BLaER1 treated with 17β-estradiol and CSF1 and Interleukin-3, amounts not matched to agents 10 nM and 100 nM (cell line): ENCODE measurements around the gene LYPLAL1.

Experiments
- H3K27ac ChIP-seq, 11 experiments: shearing (Covaris generic); formaldehyde crosslinking; 2 replicates each; pipeline ENCODE4 v1.8.1; 2022
- H3K27me3 ChIP-seq, 11 experiments: shearing (Covaris generic); formaldehyde crosslinking; 2 replicates each; pipeline ENCODE4 v1.8.1; 2022
- H3K36me3 ChIP-seq, 11 experiments: shearing (Covaris generic); formaldehyde crosslinking; 2 replicates each; pipeline ENCODE4 v1.8.1; 2022
- H3K4me1 ChIP-seq, 10 experiments: shearing (Covaris generic); formaldehyde crosslinking; 2 replicates each; pipeline ENCODE4 v1.8.1; 2022
- H3K4me2 ChIP-seq, 11 experiments: shearing (Covaris generic); formaldehyde crosslinking; 2 replicates each; pipeline ENCODE4 v1.8.1; 2022
- H3K4me3 ChIP-seq, 10 experiments: shearing (Covaris generic); formaldehyde crosslinking; 2 replicates each; pipeline ENCODE4 v1.8.1; 2022
- H3K9ac ChIP-seq, 11 experiments: shearing (Covaris generic); formaldehyde crosslinking; 2 replicates each; pipeline ENCODE4 v1.8.1; 2022
- H3K9me3 ChIP-seq, 11 experiments: shearing (Covaris generic); formaldehyde crosslinking; replicated peaks in 1 of 11; 2 replicates each; pipeline ENCODE4 v1.8.1; 2022
- H4K20me1 ChIP-seq, 11 experiments: shearing (Covaris generic); formaldehyde crosslinking; 2 replicates each; pipeline ENCODE4 v1.8.1; 2022
- Cebpa-rat ChIP-seq, 11 experiments: shearing (Covaris generic); IDR thresholded peaks; 2 replicates each; pipeline ENCODE4 v1.8.1; 2022

Gene LYPLAL1

DNA sequence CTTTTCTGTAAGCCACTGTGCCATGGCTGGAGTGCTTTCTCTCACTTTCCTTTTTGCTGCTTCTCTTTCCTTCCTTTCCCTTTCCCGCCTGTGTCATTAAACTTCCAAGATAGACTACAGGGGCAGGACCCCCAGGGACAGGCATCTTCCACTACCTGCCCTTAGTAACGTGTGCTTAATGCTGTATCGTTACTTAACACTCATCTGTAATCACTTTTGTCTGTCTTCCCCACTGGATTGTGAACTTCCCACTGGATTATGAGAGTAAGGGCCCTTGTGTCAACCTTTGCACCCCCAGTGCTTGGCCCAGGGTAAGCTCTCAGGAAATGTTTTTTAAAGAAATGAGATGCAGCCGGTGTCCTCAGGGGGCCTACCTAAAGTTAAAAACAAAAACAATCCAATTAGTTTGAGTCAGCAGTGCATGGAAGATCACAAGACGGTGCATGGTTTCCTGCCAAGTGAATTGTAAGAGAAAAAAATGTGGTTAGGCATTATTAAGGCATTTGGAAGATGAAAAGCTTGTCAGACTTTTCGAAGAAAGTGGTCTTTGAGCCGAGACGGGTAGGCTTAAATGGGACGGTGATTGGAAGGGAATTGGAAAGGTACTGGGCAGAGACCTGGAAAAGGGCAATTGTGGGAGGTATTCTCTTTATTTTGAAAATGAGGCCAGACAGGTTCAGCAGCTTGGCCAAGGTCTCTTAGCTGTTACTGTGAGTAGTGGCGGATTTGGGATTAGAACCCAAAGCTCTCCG is 958 bp downstream of the LYPLAL1 start:
- Histone ChIP-seq H3K27ac (peak overlapping the region; percentile 82 to 96 (median 91)), H3K4me2 (peak overlapping the region; percentile 68 to 97 (median 89)), H3K36me3 (peaks cover under 1 to 17% (median 6%) of the 10 kb centered on the region in 11 experiments; a peak in 13 of 22 replicates), H4K20me1 (peaks cover 0 to 15% (median 0%) of the 10 kb centered on the region in 11 experiments; a peak in 2 of 22 replicates), H3K9ac (peak overlapping the region; percentile 85 to 94 (median 89)), H3K4me1 (peaks cover 15 to 41% (median 25%) of the 10 kb centered on the region in 10 experiments), H3K9me3 (no peaks in the 10 kb centered on the region), H3K4me3 (peak overlapping the region; percentile 67 to 82 (median 74)), H3K27me3 (no peaks in the 10 kb centered on the region)
- no peak for TF ChIP-seq Cebpa-rat (IDR thresholded peaks at IDR 0.05)

DNA sequence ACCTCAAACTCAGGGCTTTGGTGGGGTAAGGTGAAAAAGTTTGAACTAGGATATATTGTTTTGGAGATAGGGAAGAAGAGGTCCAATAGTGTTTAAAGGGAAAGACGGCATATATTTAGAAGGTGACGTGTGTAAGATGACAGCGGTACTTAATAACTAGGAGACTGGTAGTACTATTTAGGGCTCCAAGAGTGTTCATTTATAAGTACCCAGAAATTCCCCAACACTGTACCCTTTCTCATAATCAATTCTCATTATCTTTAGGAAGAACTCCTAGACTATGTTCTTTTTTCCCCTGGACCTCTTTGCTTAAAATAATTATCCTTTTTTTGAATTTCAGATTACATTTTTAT is 1.5 kb downstream of the LYPLAL1 start:
- H3K27ac ChIP-seq: peak overlapping the region; percentile 82 to 96 (median 91); a peak in 20 of 22 replicates
- no peaks in the 10 kb centered on the region for H3K27me3 ChIP-seq
- H3K9me3 ChIP-seq: no peaks in the 10 kb centered on the region
- H3K4me2 ChIP-seq: peak overlapping the region; percentile 68 to 97 (median 89)
- TF ChIP-seq Cebpa-rat (IDR thresholded peaks at IDR 0.05): no peak
- H3K4me1 ChIP-seq: peaks cover 15 to 46% (median 25%) of the 10 kb centered on the region in 10 experiments
- H4K20me1 ChIP-seq: peaks cover 0 to 20% (median 0%) of the 10 kb centered on the region in 11 experiments; a peak in 2 of 22 replicates
- H3K9ac ChIP-seq: peak overlapping the region; percentile 85 to 94 (median 89); a peak in 21 of 22 replicates
- peak overlapping the region; percentile 67 to 82 (median 74) for H3K4me3 ChIP-seq
- H3K36me3 ChIP-seq: peaks cover 5 to 22% (median 12%) of the 10 kb centered on the region in 11 experiments; a peak in 19 of 22 replicates

DNA sequence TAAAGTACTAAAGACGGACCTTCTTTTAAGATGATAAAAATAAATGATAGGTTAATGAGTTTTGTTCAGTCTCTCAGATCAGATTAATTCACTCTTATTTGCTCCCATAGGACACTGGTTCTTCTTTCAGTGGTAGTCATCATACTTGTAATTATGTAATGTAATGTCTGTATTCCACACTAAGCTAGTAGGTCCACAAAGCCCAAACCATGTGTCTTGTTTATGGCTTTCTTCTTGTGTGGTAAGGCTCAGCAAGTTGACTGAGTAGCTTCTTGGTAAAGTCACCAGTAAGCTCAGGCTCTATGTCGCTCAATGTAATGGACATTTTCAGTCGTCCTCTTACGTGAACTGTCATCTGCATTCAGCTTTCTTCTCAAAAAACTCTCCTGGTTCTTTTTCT is 2.5 kb downstream of the LYPLAL1 start:
- Histone ChIP-seq H3K27ac (peak overlapping the region in 1 of 11 experiments; percentile 96; a peak in 1 of 22 replicates), H3K27me3 (no peaks in the 10 kb centered on the region), H3K9me3 (no peaks in the 10 kb centered on the region), H3K4me3 (peak overlapping the region in 2 of 10 experiments; percentile 67 to 69; a peak in 4 of 20 replicates), H4K20me1 (peaks cover 0 to 22% (median 0%) of the 10 kb centered on the region in 11 experiments; a peak in 2 of 22 replicates), H3K36me3 (peaks cover 7 to 32% (median 19%) of the 10 kb centered on the region in 11 experiments; a peak in 19 of 22 replicates), H3K9ac (peak overlapping the region in 1 of 11 experiments; percentile 94; a peak in 2 of 22 replicates), H3K4me2 (peak overlapping the region in 10 of 11 experiments; percentile 14 to 97 (median 90); a peak in 15 of 22 replicates), H3K4me1 (peaks cover 15 to 46% (median 25%) of the 10 kb centered on the region in 10 experiments)
- no peak for TF ChIP-seq Cebpa-rat (IDR thresholded peaks at IDR 0.05)

DNA sequence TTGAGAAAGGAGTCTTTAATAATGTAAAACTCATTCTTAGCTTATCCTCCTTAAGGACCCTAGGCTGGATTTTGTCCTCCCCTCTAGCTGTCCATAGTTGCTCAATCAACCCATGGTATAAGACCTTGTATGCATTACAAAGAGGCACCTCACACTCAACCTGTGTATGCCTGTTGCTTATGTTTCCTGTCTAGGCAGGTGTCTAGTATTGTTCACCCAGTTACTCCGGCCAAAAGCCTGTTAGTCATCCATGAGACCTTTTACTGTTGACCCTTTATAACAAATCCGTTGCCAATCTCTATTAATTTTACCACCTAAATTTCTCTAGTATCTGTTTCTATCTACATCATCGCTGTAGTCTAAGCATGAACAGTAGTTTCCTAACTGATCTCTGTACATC is 3.7 kb downstream of the LYPLAL1 start:
- no peak overlapping the region for H3K27ac ChIP-seq
- peaks cover 0 to 33% (median 0%) of the 10 kb centered on the region in 11 experiments; a peak in 2 of 22 replicates for H4K20me1 ChIP-seq
- peaks cover 17 to 44% (median 31%) of the 10 kb centered on the region in 11 experiments for H3K36me3 ChIP-seq
- no peak for TF ChIP-seq Cebpa-rat (IDR thresholded peaks at IDR 0.05)
- H3K9ac ChIP-seq: no peak overlapping the region
- H3K4me2 ChIP-seq: peak overlapping the region in 3 of 11 experiments; percentile 1 to 87 (median 85); a peak in 5 of 22 replicates
- no peak overlapping the region for H3K4me3 ChIP-seq
- H3K27me3 ChIP-seq: no peaks in the 10 kb centered on the region
- no peaks in the 10 kb centered on the region for H3K9me3 ChIP-seq
- peaks cover 15 to 46% (median 25%) of the 10 kb centered on the region in 10 experiments for H3K4me1 ChIP-seq

DNA sequence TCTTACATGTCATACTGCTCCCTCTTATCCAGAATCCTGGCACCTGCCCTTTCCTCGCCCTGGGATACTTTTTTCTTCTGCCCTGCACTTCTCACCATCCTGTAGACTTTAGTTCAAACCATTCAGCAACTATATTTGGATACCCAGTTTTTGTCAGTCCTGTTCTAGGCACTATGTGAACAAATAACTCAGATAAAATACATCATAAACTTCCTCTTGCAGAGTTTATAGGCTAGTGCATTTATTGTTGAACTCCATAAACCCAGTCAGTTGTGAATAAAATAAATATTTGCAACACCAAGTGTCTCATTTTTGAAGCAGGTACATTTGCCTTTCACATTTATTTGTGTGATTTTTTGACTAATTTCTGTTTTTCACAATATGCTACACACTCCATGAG is 4.3 kb downstream of the LYPLAL1 start:
- no peak for TF ChIP-seq Cebpa-rat (IDR thresholded peaks at IDR 0.05)
- H3K4me1 ChIP-seq: peaks cover 15 to 46% (median 25%) of the 10 kb centered on the region in 10 experiments
- H3K27ac ChIP-seq: no peak overlapping the region
- H3K4me2 ChIP-seq: peak overlapping the region in 2 of 11 experiments; percentile 85 to 87; a peak in 4 of 22 replicates
- peaks cover 0 to 39% (median 0%) of the 10 kb centered on the region in 11 experiments; a peak in 2 of 22 replicates for H4K20me1 ChIP-seq
- H3K27me3 ChIP-seq: no peaks in the 10 kb centered on the region
- H3K9me3 ChIP-seq: peaks cover 0 to 3% (median 0%) of the 10 kb centered on the region in 11 experiments; a peak in 2 of 22 replicates
- H3K36me3 ChIP-seq: peaks cover 23 to 50% (median 37%) of the 10 kb centered on the region in 11 experiments
- no peak overlapping the region for H3K9ac ChIP-seq
- H3K4me3 ChIP-seq: no peak overlapping the region

DNA sequence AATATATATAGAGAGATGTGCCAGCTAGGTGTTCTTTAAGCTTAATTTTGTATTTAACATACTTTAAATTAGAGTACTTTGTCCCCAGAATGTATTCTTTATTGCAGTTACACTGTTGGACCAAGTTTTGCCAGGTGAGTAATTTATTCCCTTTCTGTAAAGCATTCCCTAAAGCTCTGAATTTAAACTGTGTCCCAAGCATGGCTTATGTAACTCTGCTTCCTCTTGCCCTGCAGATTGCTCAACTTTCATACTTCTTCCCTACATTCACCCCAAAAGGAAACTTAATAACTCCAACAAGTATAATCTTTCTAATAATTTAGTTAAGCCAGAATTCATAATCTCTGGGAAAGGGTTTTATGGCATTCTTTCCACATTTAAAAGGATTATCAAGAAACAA is 5.6 kb downstream of the LYPLAL1 start:
- Histone ChIP-seq H3K9me3 (peaks cover 0 to 8% (median under 1%) of the 10 kb centered on the region in 11 experiments; a peak in 5 of 22 replicates), H3K9ac (no peak overlapping the region), H3K27me3 (no peaks in the 10 kb centered on the region), H3K36me3 (peaks cover 26 to 55% (median 45%) of the 10 kb centered on the region in 11 experiments), H3K4me3 (no peak overlapping the region), H4K20me1 (peaks cover 0 to 53% (median 0%) of the 10 kb centered on the region in 11 experiments; a peak in 2 of 22 replicates), H3K4me2 (peak overlapping the region in 5 of 11 experiments; percentile 17 to 58 (median 52); a peak in 7 of 22 replicates), H3K27ac (no peak overlapping the region), H3K4me1 (peaks cover 15 to 52% (median 25%) of the 10 kb centered on the region in 10 experiments)
- no peak; a peak in 1 of 22 replicates for TF ChIP-seq Cebpa-rat (IDR thresholded peaks at IDR 0.05)

DNA sequence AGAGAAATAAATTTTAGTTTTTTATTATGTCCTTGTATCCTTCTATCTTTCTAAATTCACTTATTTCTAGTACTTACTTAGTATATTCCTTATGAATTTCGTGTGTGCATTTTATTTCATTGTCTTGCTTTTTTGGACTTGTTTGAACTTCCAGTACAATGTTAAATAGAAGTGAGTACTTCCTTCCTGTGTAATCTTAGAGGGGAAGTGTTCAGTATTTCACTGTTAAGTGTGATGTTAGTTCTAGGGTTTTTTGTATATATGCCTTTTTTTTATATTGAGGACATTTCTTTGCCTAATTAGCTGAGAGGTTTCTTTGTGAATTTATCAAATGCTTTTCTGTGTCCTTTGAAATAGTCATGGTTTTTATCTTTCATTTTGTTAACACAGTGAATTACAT is 10.7 kb downstream of the LYPLAL1 start:
- no peak for TF ChIP-seq Cebpa-rat (IDR thresholded peaks at IDR 0.05)
- H3K9ac ChIP-seq: no peak overlapping the region
- H3K36me3 ChIP-seq: peaks cover 26 to 62% (median 47%) of the 10 kb centered on the region in 11 experiments
- H3K27me3 ChIP-seq: no peaks in the 10 kb centered on the region
- peaks cover 0 to 85% (median 0%) of the 10 kb centered on the region in 11 experiments; a peak in 2 of 22 replicates for H4K20me1 ChIP-seq
- peaks cover 6 to 17% (median 11%) of the 10 kb centered on the region in 11 experiments; a peak in 16 of 22 replicates for H3K9me3 ChIP-seq
- H3K4me1 ChIP-seq: peaks cover 5 to 39% (median 12%) of the 10 kb centered on the region in 10 experiments; a peak in 16 of 20 replicates
- peak overlapping the region in 2 of 11 experiments; percentile 24 to 27; a peak in 3 of 22 replicates for H3K4me2 ChIP-seq
- H3K27ac ChIP-seq: no peak overlapping the region
- no peak overlapping the region for H3K4me3 ChIP-seq

DNA sequence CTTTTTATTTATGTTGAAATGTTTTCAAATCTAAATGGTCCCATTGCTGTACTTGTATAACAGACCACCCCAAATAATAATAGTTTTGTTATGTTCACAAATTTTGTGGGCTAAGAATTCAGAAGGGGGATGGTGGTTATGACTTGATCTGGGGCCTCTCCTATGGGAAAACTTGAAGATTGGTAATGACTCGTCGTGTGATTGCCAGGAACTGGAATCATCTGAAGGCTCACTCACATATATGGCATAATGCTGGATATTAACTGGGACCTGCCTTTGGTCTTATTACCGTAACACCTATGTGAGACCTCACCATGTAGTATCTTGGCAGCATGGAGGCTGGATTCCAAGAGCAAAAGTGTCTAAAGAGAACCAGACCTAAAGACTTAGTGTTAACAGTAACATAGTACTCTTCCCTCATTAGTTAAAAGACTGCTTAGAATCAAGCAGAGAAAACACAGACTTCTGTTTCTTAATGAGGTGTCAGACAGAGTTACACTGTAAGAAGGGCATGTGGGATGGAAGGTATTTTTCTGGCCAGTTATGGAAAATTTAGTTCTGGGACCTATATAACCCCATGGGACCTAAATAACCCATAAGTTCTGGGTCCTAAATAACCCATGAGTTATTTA is 11.9 kb downstream of the LYPLAL1 start:
- no peaks in the 10 kb centered on the region for H3K27me3 ChIP-seq
- H3K4me2 ChIP-seq: no peak overlapping the region
- no peak for TF ChIP-seq Cebpa-rat (IDR thresholded peaks at IDR 0.05)
- H3K27ac ChIP-seq: no peak overlapping the region
- H3K9ac ChIP-seq: no peak overlapping the region
- H3K9me3 ChIP-seq: peaks cover 6 to 17% (median 11%) of the 10 kb centered on the region in 11 experiments; a peak in 16 of 22 replicates
- H3K4me1 ChIP-seq: peaks cover 5 to 40% (median 12%) of the 10 kb centered on the region in 10 experiments; a peak in 16 of 20 replicates
- H4K20me1 ChIP-seq: peaks cover 0 to 91% (median 0%) of the 10 kb centered on the region in 11 experiments; a peak in 2 of 22 replicates
- H3K4me3 ChIP-seq: no peak overlapping the region
- H3K36me3 ChIP-seq: peaks cover 21 to 49% (median 35%) of the 10 kb centered on the region in 11 experiments; a peak in 21 of 22 replicates
